Coronary artery (tissue), 2 donors: ENCODE results near the gene CHRM4.

ENCODE experiments used
- DNase-seq: peaks from one replicate; pipeline ENCODE4 v3.0.0-alpha.2; 2017; ENCODE audit warnings: low spot score
- H3K27ac ChIP-seq, 2 donors: fragments of 200-600 bp; sonication (generic); one replicate each; pipeline ENCODE4 v1.5.1; 2016 to 2019
- H3K4me3 ChIP-seq: fragments of 200-600 bp; sonication (generic); 2 replicates; pipeline ENCODE4 v1.5.1; 2016; ENCODE audit warnings: mild to moderate bottlenecking, moderate library complexity
- TF ChIP-seq, protein P1 (sequence below): fragments of 200-600 bp; sonication (generic); IDR thresholded peaks from one replicate; pipeline ENCODE4 v1.5.1; 2019; ENCODE audit warnings: antibody characterized with exemption

CHRM4 gene

GRCh38 chr11:46391186-46391577, 394 bp downstream of the CHRM4 start:
- no peak overlapping the region for H3K27ac ChIP-seq
- DNase-seq = no peak
- TF ChIP-seq, protein P1, sequence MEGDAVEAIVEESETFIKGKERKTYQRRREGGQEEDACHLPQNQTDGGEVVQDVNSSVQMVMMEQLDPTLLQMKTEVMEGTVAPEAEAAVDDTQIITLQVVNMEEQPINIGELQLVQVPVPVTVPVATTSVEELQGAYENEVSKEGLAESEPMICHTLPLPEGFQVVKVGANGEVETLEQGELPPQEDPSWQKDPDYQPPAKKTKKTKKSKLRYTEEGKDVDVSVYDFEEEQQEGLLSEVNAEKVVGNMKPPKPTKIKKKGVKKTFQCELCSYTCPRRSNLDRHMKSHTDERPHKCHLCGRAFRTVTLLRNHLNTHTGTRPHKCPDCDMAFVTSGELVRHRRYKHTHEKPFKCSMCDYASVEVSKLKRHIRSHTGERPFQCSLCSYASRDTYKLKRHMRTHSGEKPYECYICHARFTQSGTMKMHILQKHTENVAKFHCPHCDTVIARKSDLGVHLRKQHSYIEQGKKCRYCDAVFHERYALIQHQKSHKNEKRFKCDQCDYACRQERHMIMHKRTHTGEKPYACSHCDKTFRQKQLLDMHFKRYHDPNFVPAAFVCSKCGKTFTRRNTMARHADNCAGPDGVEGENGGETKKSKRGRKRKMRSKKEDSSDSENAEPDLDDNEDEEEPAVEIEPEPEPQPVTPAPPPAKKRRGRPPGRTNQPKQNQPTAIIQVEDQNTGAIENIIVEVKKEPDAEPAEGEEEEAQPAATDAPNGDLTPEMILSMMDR = no peak
- H3K4me3 ChIP-seq = peak overlapping the region; percentile 65

GRCh38 chr11:46390331-46391171, 1.0 kb downstream of the CHRM4 start:
- Histone ChIP-seq H3K27ac (no peak overlapping the region), H3K4me3 (peak overlapping the region; percentile 65)
- DNase-seq = no peak
- TF ChIP-seq, protein P1 = no peak

GRCh38 chr11:46389450-46390330, 1.9 kb downstream of the CHRM4 start:
- H3K27ac ChIP-seq = no peak overlapping the region
- TF ChIP-seq, protein P1 = peak; percentile 87
- H3K4me3 ChIP-seq = peak overlapping the region; percentile 70
- DNase-seq = no peak

GRCh38 chr11:46388619-46389449, 2.7 kb downstream of the CHRM4 start:
- TF ChIP-seq, protein P1 = no peak
- Histone ChIP-seq H3K27ac (no peak overlapping the region), H3K4me3 (peak overlapping the region; percentile 70)
- no peak for DNase-seq

GRCh38 chr11:46387919-46388618, 3.5 kb downstream of the CHRM4 start:
- DNase-seq = no peak
- TF ChIP-seq, protein P1 = no peak

GRCh38 chr11:46387456-46387855, 4.1 kb downstream of the CHRM4 start:
- DNase-seq = no peak
- H3K27ac ChIP-seq = no peak overlapping the region

More at GRCh38 chr11:46387919-46388618, 3.5 kb downstream of the CHRM4 start:
- H3K4me3 ChIP-seq = no peak overlapping the region
- no peak overlapping the region for H3K27ac ChIP-seq

More at GRCh38 chr11:46387456-46387855, 4.1 kb downstream of the CHRM4 start:
- no peak overlapping the region for H3K4me3 ChIP-seq
- TF ChIP-seq, protein P1 = no peak
